Keratinocyte (primary cell): ENCODE data around the gene CTH.

Experiments
- EZH2 ChIP-seq: IDR thresholded peaks from one replicate; pipeline ENCODE4 v1.6.1; 2012; ENCODE audit warnings: inconsistent platforms, mild to moderate bottlenecking, low read length, moderate library complexity
- TF ChIP-seq, protein P1 (sequence below), 3 experiments: IDR thresholded peaks in 1 of 3; conservative IDR thresholded peaks in 1 of 3; optimal IDR thresholded peaks in 1 of 3; 2 replicates in 2 of 3; 3 replicates in 1 of 3; pipeline versions ENCODE3 to v1.5.1; 2011; ENCODE audit warnings: low read length in 3 of 3, mild to moderate bottlenecking in 3 of 3, moderate library complexity in 2 of 3, control low read depth in 1 of 3, inconsistent platforms in 1 of 3; ENCODE audit not compliant: insufficient read depth in 2 of 3; ENCODE audit errors: extremely low read depth in 1 of 3

DNA sequence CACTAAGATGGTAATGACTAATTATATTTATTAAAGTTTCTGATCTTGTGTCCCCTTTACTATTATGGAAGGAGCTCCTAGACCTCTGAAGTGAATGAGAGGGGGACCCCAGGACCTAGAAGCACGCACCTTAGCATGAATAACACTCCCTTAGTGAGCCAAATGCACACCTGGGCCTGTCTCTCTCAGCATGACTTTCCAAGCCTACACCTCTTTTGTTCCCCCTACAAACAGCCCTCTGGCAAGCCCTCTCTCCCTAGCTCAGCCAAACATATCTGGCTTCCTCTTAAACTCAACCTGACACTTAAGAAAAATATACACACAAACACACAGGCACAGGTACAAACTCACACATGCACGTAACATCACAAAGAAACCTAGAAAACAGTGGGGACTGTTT lies 7.3 kb upstream of the CTH start:
- no peak for TF ChIP-seq EZH2
- TF ChIP-seq, protein P1, sequence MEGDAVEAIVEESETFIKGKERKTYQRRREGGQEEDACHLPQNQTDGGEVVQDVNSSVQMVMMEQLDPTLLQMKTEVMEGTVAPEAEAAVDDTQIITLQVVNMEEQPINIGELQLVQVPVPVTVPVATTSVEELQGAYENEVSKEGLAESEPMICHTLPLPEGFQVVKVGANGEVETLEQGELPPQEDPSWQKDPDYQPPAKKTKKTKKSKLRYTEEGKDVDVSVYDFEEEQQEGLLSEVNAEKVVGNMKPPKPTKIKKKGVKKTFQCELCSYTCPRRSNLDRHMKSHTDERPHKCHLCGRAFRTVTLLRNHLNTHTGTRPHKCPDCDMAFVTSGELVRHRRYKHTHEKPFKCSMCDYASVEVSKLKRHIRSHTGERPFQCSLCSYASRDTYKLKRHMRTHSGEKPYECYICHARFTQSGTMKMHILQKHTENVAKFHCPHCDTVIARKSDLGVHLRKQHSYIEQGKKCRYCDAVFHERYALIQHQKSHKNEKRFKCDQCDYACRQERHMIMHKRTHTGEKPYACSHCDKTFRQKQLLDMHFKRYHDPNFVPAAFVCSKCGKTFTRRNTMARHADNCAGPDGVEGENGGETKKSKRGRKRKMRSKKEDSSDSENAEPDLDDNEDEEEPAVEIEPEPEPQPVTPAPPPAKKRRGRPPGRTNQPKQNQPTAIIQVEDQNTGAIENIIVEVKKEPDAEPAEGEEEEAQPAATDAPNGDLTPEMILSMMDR (optimal IDR thresholded peaks at IDR 0.05 in 1 of 3, IDR thresholded peaks at IDR 0.05 in 1 of 3, conservative IDR thresholded peaks at IDR 0.05 in 1 of 3; ENCODE audit: extremely low read depth in 1 of 3, insufficient read depth in 2 of 3, low read length in 3 of 3) = no peak
